LNCaP clone FGC (cell line): Measurements from ENCODE around the gene OBP2B.
"Not testable (repeated sequence)": the region's sequence is repeated elsewhere in the genome, so short reads cannot be mapped to it uniquely, and the experiment has no call there.

Experiments used
- DNase-seq: peaks from one replicate; pipeline ENCODE4 v3.0.0-alpha.2; 2011; ENCODE audit warnings: low read depth
- H3K4me3 ChIP-seq: 2 replicates; pipeline ENCODE4 v1.5.1; 2011; ENCODE audit warnings: mild to moderate bottlenecking, low read depth, low read length, control low read depth
- CTCF ChIP-seq: IDR thresholded peaks from 2 replicates; pipeline ENCODE4 v1.5.1; 2012; ENCODE audit warnings: mild to moderate bottlenecking; ENCODE audit not compliant: control insufficient read depth, insufficient read depth; ENCODE audit errors: extremely low read depth

Gene OBP2B

DNA sequence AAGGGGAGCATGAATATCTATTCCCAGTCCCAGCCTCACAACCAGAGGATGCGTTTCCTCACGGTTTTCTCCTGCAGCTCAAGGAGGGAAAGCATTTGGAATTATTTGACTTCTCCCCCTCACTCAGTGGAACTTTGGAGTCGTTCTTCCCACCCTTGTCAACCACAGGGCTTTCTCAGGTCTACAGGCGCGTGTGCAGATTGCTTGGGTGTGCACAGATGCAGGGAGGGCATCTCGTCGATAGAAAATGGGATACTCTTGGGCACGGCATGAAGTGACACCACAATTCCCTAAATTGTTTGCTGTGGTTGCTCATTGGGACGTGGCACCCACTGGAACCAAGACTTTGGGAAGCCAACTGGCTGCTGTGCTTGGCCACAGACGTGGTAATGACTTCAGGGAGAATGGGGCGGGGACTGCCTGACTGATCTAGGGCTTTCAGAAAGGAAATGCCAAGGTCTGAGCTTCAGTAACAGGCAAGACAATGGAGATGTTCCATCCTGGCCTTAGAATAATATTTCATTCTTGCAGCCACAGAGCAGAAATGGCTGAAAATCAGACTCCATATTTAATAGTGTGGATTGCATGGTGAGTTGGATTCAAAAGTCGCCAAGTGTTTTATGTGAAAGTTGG is 12.2 kb upstream of the OBP2B start:
- TF ChIP-seq CTCF = no peak
- no peak overlapping the region for H3K4me3 ChIP-seq
- DNase-seq = no peak

GRCh38 chr9:133218049-133218975 is 9.3 kb upstream of the OBP2B start:
- not testable (repeated sequence) for DNase-seq

DNA sequence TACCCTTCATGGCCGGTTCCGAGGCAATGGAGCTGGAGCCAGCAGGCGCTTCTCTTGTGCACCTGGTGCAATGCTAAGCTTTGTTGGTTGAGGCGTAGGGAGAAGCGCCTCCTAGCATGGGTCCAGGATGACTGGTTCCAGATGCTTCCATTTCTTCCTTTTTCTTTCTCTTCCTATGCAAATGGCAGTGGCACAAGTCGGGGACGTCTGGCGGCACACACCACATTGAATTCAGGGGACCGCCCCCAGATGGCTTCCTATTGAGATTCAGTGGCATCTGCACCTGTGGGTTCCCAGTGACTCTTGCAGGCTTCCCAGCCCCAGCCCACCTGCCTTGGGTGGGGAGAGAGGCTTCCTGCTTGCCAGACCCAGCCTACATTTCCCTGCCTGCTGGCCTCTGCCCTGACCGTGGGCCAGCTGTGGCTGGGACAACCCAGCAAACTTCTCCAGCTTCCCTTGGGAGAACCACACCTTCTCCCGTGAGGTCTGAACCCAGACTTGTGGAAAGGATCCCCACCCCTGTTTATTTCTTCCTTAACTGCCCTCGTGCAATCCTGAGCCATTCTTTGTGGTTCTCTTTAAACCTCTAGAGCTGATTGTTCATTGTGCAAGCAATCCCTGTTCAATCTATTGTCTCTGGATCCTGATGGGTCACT is 8.4 kb upstream of the OBP2B start:
- DNase-seq, H3K4me3 ChIP-seq: not testable (repeated sequence)

More at GRCh38 chr9:133218049-133218975, 9.3 kb upstream of the OBP2B start:
- not testable (repeated sequence) for H3K4me3 ChIP-seq

DNA sequence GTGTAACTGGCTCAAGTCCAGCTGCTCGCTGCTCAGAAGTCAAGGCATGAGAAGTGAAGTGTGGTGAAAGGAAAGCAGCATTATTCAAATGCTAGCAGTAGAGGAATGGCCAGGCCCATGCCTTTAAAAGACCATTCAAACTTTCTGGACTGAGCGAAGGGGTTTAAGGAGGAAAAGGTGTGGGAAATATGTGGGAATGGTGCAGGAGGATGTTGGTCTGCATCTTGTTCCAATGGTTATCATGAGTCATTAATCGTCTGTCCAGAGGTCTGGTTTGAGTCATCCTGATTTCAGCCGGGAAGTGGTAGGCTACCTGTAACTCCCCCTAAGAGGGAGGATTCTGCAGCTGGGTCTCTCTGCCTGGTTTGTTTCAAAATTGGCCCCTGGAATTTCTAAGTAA is 5.2 kb upstream of the OBP2B start:
- not testable (repeated sequence) for DNase-seq, H3K4me3 ChIP-seq

DNA sequence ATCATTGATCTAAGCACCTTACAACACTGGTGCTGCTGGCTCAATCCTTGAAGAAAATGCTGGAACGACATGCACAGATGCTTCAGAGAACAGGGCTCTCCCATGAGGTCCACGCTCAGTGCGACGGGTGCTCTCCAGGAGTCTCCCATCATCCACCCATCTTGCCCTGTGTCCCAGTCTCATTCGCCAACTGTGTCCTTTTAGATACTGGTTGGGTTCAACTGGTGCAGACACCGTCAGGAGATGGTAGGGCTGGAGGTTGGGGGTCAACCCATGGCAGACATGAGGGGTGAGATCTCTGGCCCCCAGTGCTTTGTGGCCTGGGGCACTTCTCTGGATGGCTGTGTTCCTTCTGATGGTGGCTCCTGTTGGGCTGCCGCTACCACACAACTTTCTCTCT is 1.6 kb upstream of the OBP2B start:
- TF ChIP-seq CTCF = no peak
- DNase-seq = no peak
- no peak overlapping the region for H3K4me3 ChIP-seq

DNA sequence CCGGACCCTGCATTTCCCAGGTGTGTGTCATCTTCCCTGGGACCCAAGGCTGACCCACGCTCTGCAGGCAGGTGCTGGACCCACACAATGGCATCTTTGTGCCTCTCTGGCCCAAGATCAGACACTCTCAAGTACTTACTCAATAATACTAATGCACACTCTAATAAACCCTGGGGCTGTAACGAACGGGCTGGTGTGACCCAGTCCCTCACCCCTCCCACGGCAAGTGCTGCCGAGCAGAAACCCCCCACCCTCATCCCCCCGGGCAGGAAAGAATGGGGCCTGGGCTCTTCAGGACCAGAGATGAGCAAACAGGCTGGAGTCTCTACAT is 1.1 kb upstream of the OBP2B start:
- TF ChIP-seq CTCF = no peak
- DNase-seq = no peak

DNA sequence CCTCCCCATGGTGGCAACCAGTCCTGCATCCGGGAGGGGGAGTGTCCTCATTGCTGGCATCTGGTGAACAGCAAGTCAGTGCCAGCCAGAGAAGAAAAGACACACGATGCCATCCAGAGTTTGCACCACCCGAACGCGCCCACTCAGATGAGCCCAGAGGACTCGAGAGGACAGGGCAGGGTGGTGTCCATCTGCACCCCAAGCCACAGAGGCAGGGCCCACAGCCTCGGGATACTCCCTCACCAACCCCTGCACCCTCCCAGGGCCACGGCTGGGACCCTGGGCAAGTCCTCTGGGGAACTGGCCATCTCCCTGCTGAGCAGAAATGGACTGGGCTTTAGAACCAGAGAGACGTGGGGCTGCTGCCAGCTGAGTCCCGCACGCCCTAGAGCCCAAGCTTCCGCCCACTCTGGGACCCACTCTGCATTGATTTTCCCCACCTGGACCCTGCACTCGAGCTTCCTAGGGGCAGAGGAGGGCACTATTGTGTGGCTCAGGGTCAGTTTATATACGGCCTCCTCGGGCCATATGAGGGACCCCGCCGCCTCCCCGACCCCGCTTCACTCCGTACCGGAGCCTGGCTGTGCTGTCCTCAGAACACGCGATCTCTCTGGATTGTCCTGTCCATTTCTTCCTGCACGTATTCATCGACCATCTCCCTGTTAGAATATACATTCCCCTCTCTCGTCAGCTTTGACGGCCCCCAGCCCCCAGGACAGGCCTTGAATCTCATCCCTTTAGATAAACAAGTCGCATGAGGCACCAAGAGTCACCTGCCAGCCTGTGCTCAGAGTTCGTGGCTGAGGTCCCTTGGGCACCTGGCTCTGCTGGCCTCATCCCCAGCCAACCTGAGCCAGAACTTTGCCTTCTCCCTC is 514 bp upstream of the OBP2B start:
- not testable (repeated sequence) for DNase-seq, H3K4me3 ChIP-seq

More for the DNA sequence above, 1.1 kb upstream of the OBP2B start:
- no peak overlapping the region for H3K4me3 ChIP-seq

GRCh38 chr9:133208171-133208879 is 725 bp downstream of the OBP2B start:
- H3K4me3 ChIP-seq, DNase-seq: not testable (repeated sequence)
